GM18951 (cell line): ENCODE data around the gene TIGD3.

Experiments used
- POLR2A ChIP-seq: IDR thresholded peaks from 4 replicates; pipeline ENCODE4 v1.6.1; 2011; ENCODE audit warnings: mild to moderate bottlenecking; ENCODE audit not compliant: insufficient read length, insufficient read depth; ENCODE audit errors: extremely low read depth
- in situ Hi-C: fragments of 300-500 bp; cut with MboI; formaldehyde crosslinking; loops from one replicate; pipeline ENCODE4 v1.12.0; 2022; ENCODE audit warnings: low sequenced_read_pairs, mixed read lengths, inconsistent platforms; ENCODE audit not compliant: unreplicated experiment

Gene TIGD3

DNA sequence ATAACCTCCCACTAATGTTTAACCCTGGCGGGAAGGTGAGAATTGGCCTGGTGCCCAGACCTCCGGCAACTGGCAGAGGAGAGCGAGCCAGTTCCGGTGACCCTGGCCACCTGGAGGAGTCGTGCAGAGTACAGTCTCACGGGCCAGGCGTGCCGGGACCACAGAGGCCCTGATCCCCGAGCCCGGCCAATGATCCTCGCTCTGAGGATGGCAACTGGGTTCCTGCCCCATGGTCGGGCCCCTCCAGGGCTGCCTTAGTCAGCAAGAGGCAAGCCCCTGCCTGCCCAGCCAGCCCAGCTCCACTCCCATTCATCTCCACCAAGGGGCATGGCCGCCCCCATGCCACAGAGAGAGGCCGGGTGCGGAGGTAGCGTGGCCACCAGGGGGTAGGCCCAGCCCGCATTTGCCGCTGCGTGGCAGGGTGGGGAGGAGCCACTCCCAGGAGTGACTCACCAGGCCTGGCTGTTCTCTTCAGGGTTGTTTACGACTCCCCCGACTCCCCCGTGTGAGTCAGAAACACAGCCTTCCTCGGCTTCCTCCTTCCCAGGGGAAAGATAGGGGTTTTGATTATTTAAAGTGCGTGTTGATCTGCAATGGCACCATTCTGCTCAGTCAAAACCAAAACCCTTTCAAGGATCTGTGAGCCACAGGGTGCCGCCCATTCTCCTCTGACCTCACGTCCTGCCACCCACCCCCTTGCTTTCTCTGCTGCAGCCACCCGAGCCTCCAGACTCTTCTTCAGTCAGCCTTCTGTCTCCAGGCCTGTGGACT is 27.7 kb downstream of the TIGD3 start, which contains the start of gene SLC25A45:
Gene SLC25A45 (minus strand): TSS at position 614 of the 771 bp plus-strand sequence. CDS start 695 bp downstream, outside the sequence.
- TF ChIP-seq POLR2A = peak; percentile 84
- in situ Hi-C loops = no loop called here

- TF ChIP-seq POLR2A = no peak
Observed at GRCh38 chr11:65382804-65383368, 28.3 kb downstream of the TIGD3 start.

DNA sequence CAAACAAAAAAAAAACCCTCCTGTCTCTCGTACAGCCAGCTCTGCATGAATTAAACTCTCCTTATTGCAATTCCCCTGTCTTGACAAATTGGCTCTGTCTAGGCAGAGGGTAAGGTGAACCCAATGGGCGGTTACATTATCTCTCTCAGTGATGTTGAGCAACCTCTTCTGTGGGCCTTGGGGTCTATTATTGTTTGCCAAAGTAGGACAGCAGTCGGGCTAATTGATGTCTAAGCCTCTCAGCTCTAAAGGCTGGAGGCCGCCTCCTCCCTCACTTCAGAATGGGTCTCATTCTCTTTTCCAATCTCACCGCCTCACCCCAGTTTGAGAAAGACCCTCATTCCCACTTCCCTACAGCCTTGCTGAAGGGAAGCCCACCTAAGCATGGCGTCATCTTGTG is 29.2 kb downstream of the TIGD3 start:
- in situ Hi-C loops = no loop called here

More at GRCh38 chr11:65382804-65383368, 28.3 kb downstream of the TIGD3 start:
- in situ Hi-C loops = no loop called here

GRCh38 chr11:65384301-65384889 is 29.8 kb downstream of the TIGD3 start:
- in situ Hi-C loops = no loop called here
- no peak for TF ChIP-seq POLR2A

More for the DNA sequence above, 29.2 kb downstream of the TIGD3 start:
- no peak for TF ChIP-seq POLR2A

DNA sequence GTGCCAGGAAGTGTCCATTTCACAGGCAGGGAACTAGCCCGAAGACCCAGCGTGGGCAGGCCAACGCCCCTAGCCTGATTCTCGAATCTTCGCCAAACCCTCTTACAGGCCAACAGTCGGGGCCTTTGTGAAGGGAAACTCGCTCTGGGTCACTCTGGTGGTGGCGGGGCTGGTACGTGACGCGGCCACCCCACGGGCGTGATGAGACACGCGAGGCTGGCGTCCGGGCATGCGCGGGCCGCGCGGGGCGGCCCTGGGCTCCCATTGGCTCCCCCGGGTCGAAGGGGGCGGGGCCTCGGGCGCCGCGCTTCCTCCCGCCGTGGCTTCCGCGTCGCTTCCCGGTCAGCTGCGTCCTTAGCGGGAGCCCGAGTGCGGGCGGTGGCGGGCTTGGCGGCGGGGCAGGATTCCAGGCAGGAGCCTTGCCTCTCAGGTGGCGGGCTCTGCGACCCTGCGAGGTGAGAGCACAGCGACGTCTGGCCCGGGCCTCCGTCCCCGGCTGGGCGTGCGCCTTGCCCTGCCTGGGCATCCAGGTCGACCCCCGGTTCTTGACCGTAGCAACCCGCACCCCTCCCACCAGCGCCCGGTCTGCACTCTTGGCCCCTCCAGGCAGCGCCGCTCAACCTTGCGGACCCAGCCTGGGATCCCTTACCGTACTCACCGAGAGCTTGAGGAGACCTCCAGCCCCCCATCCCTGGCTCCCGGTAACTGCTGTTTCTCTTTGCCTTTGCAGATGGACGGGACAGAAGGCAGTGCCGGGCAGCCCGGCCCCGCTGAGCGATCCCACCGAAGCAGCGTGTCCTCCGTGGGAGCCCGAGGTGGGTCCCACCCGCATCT is 32.0 kb downstream of the TIGD3 start, which contains the start of gene FRMD8:
Gene FRMD8 (plus strand): TSS at position 331 of the 834 bp plus-strand sequence. CDS start 400 bp downstream, at position 731.
- in situ Hi-C loops = no loop called here
- TF ChIP-seq POLR2A = peak; percentile 88

GRCh38 chr11:65388731-65389130 is 34.2 kb downstream of the TIGD3 start:
- no peak for TF ChIP-seq POLR2A
- in situ Hi-C loops = no loop called here

- no peak for TF ChIP-seq POLR2A
- in situ Hi-C loops = no loop called here
Observed at GRCh38 chr11:65389294-65389980, 34.9 kb downstream of the TIGD3 start.

DNA sequence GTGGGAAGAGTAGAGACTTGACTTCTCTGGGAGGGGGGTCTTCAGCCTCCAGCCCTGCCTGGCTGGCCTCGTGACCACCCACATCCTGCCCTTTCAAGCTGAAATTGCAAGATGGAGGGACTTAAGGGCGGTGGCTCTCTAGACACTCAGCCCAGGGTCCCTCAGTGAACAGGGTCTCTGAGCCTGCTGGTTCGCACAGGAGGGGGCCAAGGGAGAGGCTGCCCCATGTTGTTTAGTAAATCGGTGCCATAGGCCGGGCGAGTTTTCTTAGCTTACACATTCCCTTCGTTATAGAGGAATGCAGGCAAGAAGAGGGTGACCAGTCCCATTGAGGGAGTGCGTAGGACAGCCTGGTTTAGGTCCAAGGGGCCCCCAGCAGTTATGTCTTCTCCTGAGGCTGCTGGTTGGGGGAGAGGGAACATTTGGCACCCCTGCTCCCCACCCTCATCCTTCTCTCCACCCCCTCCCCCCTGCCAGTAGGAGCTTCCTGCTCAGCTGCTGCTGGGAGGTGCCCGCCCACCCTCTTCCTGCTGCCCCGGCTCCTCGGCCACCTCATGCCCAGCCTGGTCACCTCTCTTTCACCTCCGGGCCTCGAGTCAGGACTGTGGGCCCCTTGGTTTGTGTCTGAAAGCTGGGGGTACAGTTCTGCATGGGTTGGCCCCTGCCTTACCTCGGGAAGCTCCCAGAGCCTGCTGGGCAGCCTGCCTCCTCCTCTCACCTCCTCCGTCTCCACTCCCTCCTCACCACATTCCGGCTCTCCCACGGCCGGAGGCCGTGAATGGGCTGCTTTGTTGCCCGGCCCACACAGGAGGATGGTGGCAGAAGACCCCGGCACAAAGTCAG is 35.8 kb downstream of the TIGD3 start:
- no peak for TF ChIP-seq POLR2A

GRCh38 chr11:65390996-65391395 is 36.4 kb downstream of the TIGD3 start:
- no peak for TF ChIP-seq POLR2A
- in situ Hi-C loops = no loop called here

More for the DNA sequence above, 35.8 kb downstream of the TIGD3 start:
- in situ Hi-C loops = no loop called here

- in situ Hi-C loops = no loop called here
- TF ChIP-seq POLR2A = no peak
Observed at GRCh38 chr11:65392186-65392829, 37.8 kb downstream of the TIGD3 start.

DNA sequence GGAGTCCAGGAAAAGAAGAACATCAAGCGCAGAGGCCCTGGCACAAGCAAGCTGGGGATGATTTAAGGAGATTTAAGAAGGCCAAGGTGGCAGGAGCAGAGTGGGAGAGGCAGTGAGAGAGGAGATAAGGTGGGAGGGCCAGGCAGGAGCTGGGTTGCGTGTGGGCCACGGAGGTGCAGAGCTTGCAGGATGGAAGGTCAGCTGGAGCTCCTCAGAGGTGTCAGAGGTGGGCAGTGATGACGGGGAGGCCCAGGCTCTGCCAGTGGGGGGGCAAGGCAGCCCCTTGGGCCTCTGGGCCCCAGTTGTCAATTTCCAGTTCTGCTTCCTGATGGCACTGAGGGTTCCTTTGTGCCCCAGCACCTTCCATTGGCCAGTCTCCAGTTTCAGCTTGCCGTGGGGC is 38.3 kb downstream of the TIGD3 start:
- in situ Hi-C loops = no loop called here
- TF ChIP-seq POLR2A = no peak
